ENCODE measurements around the gene USP24. TPM values are rescaled to one million over a fixed set of nuclear protein-coding genes. Genes with fewer than 3 reads are reported as not detected.
"Not testable (repeated sequence)": the region's sequence is repeated elsewhere in the genome, so short reads cannot be mapped to it uniquely, and the experiment has no call there.

The USP24 gene
- total RNA-seq, 2 donors from 2014 or later, result 29.0 to 36.2 TPM

DNA sequence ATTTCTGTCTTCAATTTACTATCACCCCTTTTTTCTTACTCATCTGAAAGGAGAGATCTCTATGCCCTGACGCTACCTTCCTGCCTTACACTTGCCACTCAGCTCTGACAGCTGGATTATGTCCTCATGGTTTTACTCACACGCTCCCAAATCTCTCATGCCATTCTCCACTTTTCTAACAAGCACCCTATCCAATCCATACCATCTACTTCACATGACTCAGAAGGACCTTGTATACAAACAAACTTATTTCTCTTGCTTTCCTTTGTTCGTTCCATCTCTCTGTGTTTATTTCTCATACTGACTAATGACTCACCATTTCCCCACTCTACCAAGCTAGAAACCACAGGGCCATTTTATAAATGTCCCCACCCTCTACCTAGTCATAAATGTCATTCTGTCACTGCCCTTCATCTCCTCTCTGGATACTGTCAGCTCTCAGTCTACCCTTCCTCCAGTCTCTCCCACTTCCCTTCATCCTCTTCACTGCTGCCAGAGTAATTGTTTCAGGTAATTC is 87.3 kb downstream of the USP24 start:
- H3K4me1 ChIP-seq, result peaks cover 0 to 15% of the 10 kb centered on the region in 2 donors
- DNase-seq (ENCODE audit: low spot score), result no peak
- H3K27me3 ChIP-seq, result no peaks in the 10 kb centered on the region
- TF ChIP-seq, protein P1, sequence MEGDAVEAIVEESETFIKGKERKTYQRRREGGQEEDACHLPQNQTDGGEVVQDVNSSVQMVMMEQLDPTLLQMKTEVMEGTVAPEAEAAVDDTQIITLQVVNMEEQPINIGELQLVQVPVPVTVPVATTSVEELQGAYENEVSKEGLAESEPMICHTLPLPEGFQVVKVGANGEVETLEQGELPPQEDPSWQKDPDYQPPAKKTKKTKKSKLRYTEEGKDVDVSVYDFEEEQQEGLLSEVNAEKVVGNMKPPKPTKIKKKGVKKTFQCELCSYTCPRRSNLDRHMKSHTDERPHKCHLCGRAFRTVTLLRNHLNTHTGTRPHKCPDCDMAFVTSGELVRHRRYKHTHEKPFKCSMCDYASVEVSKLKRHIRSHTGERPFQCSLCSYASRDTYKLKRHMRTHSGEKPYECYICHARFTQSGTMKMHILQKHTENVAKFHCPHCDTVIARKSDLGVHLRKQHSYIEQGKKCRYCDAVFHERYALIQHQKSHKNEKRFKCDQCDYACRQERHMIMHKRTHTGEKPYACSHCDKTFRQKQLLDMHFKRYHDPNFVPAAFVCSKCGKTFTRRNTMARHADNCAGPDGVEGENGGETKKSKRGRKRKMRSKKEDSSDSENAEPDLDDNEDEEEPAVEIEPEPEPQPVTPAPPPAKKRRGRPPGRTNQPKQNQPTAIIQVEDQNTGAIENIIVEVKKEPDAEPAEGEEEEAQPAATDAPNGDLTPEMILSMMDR (IDR thresholded peaks at IDR 0.05), result no peak
- no peaks in the 10 kb centered on the region for H3K9me3 ChIP-seq
- peaks cover 92% of the 10 kb centered on the region for H3K36me3 ChIP-seq
- H3K27ac ChIP-seq, result no peak overlapping the region
- no peak overlapping the region for H3K4me3 ChIP-seq

DNA sequence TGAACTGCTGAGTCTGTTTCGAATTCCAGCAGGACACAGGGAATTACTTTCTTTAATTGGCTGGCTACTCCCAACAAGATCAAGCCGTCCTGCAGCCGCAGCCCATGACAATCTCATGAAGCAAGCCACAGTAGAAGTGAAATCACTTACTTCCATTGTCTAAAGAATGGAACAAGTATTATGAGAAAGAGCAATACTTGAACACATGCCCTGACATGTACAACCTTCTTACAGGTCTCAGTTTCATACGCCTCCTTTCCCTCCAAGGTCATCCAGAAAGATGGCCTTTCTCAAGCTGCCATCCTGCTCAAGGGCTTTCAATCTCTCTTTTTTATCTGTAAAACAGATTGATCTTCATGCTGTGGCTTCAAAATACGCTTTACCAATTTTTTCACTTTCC is 90.7 kb downstream of the USP24 start:
- H3K27me3 ChIP-seq, result no peaks in the 10 kb centered on the region
- H3K27ac ChIP-seq, result no peak overlapping the region
- DNase-seq (ENCODE audit: low spot score), result no peak
- no peak overlapping the region for H3K4me3 ChIP-seq
- H3K4me1 ChIP-seq, result peaks cover 0 to 1% of the 10 kb centered on the region in 2 donors
- TF ChIP-seq, protein P1 (IDR thresholded peaks at IDR 0.05), result no peak
- peaks cover 92% of the 10 kb centered on the region for H3K36me3 ChIP-seq
- H3K9me3 ChIP-seq, result no peaks in the 10 kb centered on the region

DNA sequence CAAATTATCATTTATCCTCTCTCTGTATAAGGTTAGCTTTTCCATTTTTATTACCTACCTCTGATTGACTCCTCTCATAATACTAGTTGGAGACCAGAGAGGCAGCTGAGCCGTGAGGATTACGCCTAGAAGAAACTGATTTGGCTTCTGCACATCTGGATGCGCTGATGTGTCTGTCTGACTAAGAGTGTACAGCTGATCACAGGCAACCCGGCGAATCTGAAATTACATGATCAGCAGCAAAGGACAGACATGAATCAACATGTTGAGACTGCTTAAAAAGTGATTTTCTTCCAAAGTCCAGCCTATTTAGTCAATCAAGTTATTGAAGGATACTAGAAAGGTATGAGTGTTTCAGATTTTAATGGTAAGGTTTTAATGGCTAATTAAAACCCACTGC is 94.6 kb downstream of the USP24 start:
- Histone ChIP-seq H3K4me3 (no peak overlapping the region), H3K27ac (no peak overlapping the region), H3K36me3 (peaks cover 81% of the 10 kb centered on the region), H3K4me1 (no peaks in the 10 kb centered on the region), H3K27me3 (no peaks in the 10 kb centered on the region), H3K9me3 (no peaks in the 10 kb centered on the region)
- no peak for DNase-seq (ENCODE audit: low spot score)
- TF ChIP-seq, protein P1 (IDR thresholded peaks at IDR 0.05), result no peak

- no peak for DNase-seq (ENCODE audit: low spot score)
- Histone ChIP-seq H3K36me3 (peaks cover 74% of the 10 kb centered on the region), H3K27ac (no peak overlapping the region), H3K4me1 (no peaks in the 10 kb centered on the region), H3K4me3 (no peak overlapping the region), H3K27me3 (no peaks in the 10 kb centered on the region), H3K9me3 (no peaks in the 10 kb centered on the region)
- TF ChIP-seq, protein P1 (IDR thresholded peaks at IDR 0.05), result no peak
These were observed 96.4 kb downstream of the USP24 start for GRCh38 chr1:55118651-55119329.

GRCh38 chr1:55117941-55118340 is 97.2 kb downstream of the USP24 start:
- Histone ChIP-seq H3K4me1 (no peaks in the 10 kb centered on the region), H3K27me3 (no peaks in the 10 kb centered on the region), H3K4me3 (no peak overlapping the region), H3K36me3 (peaks cover 73% of the 10 kb centered on the region), H3K9me3 (no peaks in the 10 kb centered on the region), H3K27ac (no peak overlapping the region)
- TF ChIP-seq, protein P1 (IDR thresholded peaks at IDR 0.05), result no peak
- DNase-seq (ENCODE audit: low spot score), result no peak

DNA sequence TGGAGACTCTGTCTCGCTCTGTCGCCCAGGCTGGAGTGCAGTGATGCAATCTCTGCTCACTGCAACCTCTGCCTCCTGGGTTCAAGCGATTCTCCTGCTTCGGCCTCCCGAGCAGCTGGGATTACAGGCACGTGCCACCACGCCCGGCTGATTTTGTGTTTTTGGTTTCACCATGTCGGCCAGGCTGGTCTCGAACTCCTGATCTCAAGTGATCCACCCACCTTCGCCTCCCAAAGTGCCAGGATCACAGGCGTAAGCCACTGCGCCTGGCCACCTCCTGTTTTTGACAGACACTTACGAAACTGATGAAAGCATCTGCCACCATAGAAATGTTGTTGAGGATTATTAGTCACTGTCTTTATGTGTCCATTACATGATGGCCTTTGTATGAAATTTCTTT is 106.2 kb downstream of the USP24 start:
- DNase-seq (ENCODE audit: low spot score); H3K27me3 ChIP-seq; H3K4me3 ChIP-seq; H3K9me3 ChIP-seq; H3K27ac ChIP-seq; H3K4me1 ChIP-seq: not testable (repeated sequence)
- H3K36me3 ChIP-seq, result peaks cover 97% of the 10 kb centered on the region

Measured in right atrium auricular region (tissue), 2 donors.